ENCODE results near the gene SPEG.

- TF ChIP-seq TAF1 (IDR thresholded peaks at IDR 0.05; ENCODE audit: low read depth) (no peak), MAX (IDR thresholded peaks at IDR 0.05) (no peak), EGR1 (IDR thresholded peaks at IDR 0.05) (no peak), YY1 (IDR thresholded peaks at IDR 0.05; ENCODE audit: low read depth) (no peak)
Observed at GRCh38 chr2:219499058-219499307, 64.3 kb downstream of the SPEG start.
